Testis (tissue), 2 donors: Measurements from ENCODE around the gene NLRP6.

Source experiments
- POLR2A ChIP-seq: fragments of 450-650 bp; IDR thresholded peaks from one replicate; pipeline ENCODE4 v1.6.1; 2017; ENCODE audit warnings: antibody characterized with exemption, mild to moderate bottlenecking, moderate library complexity
- TF ChIP-seq, protein P1 (sequence below), 3 experiments: fragments of 450-650 bp in 2 of 3; fragments of 200-600 bp in 1 of 3; sonication (generic) in 1 of 3; IDR thresholded peaks; one replicate each; pipeline ENCODE4 v1.5.1; 2016 to 2019; ENCODE audit warnings: antibody characterized with exemption in 3 of 3, mild to moderate bottlenecking in 2 of 3, moderate library complexity in 1 of 3

DNA sequence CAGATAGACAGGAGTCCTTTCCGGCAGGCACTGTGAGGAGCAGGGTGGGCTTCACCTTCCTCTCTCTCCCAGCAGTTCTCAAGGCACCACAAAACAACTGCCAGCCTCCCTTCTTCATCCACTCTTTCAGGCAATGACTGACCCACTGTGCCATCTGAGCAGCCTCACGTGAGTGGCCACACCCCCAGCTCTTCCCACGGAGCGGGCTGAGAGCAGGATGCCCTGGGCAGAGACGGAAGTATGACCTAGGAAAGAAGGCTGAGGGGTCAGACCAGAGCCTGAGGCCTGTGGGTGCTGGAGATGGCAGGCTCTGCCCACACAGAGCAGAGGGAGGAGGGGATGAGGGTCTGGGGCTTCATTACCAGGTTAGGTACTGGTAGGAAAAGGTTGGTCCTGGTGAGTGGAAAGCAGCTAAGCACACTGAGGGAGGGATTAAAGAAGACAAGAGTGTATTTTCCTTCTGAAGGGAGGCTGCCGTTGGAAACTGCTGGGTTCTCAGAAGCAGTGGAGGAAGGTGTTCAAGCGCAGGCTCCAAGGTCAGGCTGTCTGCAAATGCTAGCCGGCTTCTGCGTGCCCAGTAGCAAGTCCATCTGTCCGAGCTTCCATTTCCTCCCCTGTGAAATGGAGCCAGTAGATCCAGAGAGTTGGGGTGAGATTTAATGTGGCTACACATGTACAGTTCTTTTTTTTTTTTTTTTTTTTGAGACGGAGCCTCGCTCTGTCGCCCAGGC, 4.6 kb downstream of the NLRP6 start:
- TF ChIP-seq, protein P1, sequence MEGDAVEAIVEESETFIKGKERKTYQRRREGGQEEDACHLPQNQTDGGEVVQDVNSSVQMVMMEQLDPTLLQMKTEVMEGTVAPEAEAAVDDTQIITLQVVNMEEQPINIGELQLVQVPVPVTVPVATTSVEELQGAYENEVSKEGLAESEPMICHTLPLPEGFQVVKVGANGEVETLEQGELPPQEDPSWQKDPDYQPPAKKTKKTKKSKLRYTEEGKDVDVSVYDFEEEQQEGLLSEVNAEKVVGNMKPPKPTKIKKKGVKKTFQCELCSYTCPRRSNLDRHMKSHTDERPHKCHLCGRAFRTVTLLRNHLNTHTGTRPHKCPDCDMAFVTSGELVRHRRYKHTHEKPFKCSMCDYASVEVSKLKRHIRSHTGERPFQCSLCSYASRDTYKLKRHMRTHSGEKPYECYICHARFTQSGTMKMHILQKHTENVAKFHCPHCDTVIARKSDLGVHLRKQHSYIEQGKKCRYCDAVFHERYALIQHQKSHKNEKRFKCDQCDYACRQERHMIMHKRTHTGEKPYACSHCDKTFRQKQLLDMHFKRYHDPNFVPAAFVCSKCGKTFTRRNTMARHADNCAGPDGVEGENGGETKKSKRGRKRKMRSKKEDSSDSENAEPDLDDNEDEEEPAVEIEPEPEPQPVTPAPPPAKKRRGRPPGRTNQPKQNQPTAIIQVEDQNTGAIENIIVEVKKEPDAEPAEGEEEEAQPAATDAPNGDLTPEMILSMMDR (IDR thresholded peaks at IDR 0.05) = no peak
- TF ChIP-seq POLR2A = no peak
